CD4-positive, alpha-beta T cell treated with Interferon alpha-2 for 1 hour (primary cell): Measurements from ENCODE around the gene NUDT7.

ENCODE experiments used
- DNase-seq, 2 donors: peaks; one replicate each; pipeline ENCODE4 v3.0.0-alpha.2; 2020 to 2022

Gene NUDT7

GRCh38 chr16:77782694-77783093, 60.4 kb downstream of the NUDT7 start:
- no peak for DNase-seq

GRCh38 chr16:77784441-77785372, 62.4 kb downstream of the NUDT7 start:
- no peak for DNase-seq

- no peak for DNase-seq
These were observed 63.1 kb downstream of the NUDT7 start for GRCh38 chr16:77785373-77785764.

DNA sequence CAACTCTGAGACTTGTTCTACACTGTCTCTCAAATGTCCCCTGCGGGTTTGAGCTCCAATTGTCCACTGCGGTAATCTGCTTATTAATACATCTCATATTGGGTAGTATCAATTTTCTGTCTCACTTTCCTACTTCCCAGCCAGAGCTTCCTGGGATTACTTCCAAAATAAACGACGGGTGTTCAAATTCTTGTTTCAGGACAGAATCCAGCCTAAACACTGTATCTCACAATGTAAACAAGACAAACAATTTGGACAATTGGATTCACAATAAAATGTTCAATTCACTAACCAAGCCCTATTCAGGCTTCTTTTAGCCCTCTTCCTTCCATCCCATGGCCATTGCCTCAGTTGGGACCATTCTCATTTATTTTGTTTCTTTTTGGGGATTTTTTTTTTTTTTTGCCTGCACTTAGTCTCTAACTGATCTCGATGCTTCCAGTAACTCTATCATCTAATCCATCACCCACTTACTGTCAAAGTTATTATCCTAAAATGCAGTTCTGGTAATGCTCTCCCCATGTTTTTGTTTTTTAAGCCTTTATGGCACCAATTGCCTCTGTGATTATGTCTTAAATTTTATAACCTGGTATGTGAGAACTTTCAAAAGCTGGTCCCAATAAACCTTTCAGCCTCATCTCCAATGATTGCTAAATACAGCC, 64.0 kb downstream of the NUDT7 start:
- no peak for DNase-seq

GRCh38 chr16:77787452-77787851, 65.1 kb downstream of the NUDT7 start:
- no peak for DNase-seq

GRCh38 chr16:77788181-77789084, 66.1 kb downstream of the NUDT7 start, which contains the start of gene VAT1L:
VAT1L (plus strand) TSS chr16:77788564; CDS start chr16:77788683, 119 bp downstream.
- DNase-seq = no peak

GRCh38 chr16:77789085-77790008, 67.0 kb downstream of the NUDT7 start:
- no peak for DNase-seq

DNA sequence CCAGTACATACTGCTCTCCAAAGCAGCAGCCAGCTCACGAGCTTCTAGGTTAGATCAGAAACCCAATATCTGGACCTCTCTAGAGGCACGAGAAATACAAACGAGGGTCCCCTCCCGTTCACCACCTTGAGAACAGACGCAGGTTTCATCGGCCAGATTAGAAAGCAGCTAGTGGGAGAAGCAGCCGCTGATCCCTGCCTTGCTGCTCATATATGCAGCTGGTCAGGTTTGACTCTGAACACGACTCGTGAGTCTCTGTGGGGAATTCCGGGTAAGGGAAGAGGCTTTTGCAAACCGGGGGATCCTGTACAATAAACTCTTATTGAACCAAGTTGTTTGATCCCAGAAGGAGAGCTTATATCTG, 67.7 kb downstream of the NUDT7 start:
- no peak for DNase-seq

GRCh38 chr16:77790912-77791311, 68.6 kb downstream of the NUDT7 start:
- no peak for DNase-seq
